HG03196 (cell line): ENCODE data around the gene SFT2D1.
"Not testable (repeated sequence)": the region's sequence is repeated elsewhere in the genome, so short reads cannot be mapped to it uniquely, and the experiment has no call there.

Experiments used
- ATAC-seq: cut with Tn5 transposase; IDR thresholded peaks from one replicate; pipeline ENCODE4 v1.9.1; 2021; ENCODE audit not compliant: unreplicated experiment

The SFT2D1 gene

DNA sequence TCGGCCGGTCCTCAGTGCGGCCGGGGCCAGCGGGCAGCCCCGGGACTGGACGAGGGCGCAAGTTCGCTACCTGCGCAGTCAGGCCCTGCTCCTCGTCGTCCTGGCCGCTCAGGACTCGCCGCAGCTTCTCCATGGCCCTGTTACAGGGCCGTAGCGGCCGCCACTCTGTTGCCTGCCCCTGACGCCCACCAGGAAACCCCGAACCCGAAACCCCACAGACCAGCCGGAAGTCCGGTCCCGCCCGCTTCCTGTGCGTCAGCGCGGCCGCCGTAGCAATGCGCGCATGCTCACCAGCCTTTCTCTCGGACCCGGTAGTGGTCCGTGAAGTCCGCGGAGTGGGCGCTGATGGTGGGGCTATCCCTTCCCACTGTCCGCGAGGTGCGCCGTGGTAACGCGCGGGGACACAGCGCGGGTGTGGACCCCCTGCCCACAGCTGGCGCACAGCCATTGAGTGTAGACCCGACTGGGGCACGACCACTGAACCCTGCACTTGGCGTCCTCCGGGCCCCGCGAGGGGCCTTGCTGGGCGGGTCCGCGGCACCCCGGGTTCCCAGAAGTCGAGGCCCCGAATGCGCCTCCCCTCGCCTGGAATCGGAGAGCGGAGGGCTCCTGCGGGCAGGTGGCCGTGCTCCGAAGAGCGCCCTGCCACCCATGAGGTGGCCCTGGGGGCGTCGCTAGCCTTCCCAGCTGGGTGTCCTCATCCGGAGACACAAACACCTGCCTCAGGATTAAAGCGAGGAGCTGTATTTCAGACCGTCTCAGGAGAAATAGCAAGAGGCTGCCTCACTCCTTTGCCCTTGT is at the start of gene SFT2D1:
SFT2D1 (minus strand) TSS at position 197 of the 801 bp plus-strand sequence; CDS start at position 133, 64 bp downstream.
- peak; percentile 93 for ATAC-seq

DNA sequence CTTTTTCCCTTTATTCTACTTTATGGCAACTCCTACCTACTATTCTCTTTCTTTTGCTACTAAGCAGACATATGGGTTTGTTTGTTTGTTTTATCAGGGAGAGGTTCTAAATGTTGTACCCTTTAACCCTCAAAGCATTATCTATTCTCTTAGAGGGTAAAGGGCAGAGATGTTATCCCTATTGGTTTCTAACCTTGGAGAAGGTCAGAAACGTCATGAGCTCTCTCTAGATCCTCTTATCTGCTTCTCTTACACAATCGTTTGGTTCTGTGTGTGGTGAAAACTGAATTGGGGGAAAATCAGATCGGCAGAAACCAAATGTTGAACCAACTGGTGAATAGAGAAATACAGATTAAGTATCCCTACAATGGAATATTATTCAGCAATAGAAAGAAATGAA is 46.8 kb upstream of the SFT2D1 start:
- no peak for ATAC-seq

DNA sequence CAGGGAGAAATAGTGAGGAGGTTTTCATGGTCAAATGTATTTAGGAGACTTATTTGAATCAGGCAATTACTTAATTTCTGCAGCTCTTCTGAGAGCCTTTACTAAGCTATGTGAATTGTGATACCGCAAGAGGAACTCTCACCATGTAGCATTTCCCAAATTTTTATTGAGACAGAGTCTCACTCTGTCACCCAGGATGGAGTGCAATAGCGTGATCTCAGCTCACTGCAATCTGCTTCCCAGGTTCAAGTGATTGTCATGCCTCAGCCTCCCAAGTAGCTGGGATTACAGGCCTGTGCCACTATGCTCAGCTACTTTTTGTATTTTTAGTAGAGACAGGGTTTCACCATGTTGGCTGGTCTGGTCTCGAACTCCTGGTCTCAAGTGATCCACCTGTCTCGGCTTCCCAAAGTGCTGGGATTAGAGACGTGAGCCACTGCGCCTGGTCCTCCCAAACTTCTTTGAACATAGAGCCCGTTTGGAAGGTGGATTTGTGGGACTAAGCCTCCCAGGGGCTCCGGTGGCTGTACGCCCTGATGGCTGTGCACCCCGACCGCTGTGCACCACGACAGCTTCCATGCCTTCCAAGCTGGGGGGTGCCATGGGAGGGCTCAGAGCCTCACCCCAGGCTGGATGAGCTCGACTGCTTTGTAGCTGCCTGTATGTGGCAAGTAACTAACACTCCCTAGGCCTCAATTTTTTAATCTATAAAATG is 46.1 kb upstream of the SFT2D1 start:
- no peak for ATAC-seq

DNA sequence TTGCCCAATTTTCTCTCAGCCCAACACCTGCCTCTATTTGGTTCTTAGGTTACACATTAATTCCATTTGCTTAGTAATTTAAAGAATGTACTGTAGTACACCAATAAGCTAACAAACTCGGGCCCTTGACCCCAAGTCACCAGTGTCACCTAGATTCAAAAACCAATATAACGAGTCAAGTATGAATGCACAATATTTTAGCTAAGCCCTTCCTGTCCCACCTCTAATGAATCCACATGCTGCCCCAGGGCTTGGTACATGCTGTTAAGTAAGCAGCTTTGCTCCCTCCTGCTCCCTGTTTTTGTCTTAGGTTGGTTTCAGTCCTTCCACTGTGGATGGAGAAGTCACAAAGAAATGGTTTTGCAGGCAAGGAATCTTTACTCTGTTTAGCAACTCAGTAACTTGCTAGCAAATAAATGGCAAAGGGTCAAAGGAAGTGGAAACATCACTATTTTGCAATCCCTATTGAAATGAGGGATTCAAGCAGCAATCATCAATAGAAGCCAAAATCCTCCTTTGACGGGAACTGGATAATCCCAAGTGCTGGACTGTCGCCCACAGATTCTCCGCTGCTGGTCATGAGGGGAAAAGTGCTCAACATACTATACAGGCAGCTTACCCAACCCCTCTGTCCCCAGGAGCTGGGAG is 45.4 kb upstream of the SFT2D1 start:
- ATAC-seq: no peak

DNA sequence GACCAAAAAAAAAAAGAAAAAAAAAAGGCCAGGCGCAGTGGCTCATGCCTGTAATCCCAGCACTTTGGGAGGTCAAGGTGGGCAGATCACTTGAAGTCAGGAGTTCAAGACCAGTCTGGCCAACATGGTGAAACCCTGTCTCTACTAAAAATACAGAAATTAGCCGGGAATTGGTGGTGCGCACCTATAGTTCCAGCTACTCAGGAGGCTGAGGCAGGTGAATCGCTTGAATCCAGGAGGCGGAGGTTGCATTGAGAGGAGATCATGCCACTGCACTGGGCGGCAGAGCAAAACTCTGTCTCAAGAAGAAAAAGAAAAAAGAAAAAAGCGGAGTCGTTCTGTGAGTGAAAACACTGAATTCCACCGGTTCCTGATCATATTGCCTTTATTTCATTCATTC is 44.8 kb upstream of the SFT2D1 start:
- ATAC-seq: not testable (repeated sequence)

DNA sequence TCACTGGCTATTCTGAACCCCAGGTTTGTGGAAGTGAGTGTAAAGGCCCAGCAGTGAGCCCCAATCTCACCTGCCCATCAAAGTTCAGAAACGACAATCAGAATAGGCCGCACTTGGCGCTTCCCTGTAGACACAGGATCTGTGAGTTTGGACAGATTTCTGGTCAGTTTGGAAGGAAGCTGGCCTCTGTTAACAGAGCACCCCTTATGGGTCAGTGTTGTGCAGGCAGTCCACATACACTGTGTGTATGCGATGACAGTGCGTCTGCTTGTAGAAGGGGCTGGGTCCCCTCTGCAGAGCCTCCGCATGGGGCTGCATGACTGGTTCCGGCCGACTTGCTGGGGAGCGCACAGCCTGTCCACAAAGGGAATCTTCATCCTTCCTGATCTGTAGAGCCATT is 43.8 kb upstream of the SFT2D1 start:
- no peak for ATAC-seq

DNA sequence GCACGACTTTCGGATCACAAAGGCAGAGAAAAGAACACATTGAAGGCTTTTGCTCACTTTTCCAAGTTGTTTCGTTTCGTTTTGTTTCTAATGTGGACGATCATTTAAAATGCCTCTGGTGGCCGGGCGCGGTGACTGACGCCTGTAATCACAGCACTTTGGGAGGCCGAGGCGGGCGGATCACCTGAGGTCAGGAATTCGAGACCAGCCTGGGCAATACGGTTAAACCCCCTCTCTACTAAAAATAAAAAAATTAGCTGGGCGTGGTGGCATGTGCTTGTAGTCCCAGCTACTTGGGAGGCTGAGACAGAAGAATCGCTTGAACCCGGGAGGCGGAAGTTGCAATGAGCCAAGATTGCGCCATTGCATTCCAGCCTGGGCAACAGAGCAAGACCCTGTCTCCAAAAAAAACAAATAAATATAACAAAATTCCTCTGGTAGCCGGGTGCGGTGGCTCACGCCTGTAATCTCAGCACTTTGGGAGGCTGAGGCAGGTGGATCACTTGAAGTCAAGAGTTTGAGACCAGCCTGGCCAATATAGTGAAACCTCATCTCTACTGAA is 41.5 kb upstream of the SFT2D1 start:
- not testable (repeated sequence) for ATAC-seq

DNA sequence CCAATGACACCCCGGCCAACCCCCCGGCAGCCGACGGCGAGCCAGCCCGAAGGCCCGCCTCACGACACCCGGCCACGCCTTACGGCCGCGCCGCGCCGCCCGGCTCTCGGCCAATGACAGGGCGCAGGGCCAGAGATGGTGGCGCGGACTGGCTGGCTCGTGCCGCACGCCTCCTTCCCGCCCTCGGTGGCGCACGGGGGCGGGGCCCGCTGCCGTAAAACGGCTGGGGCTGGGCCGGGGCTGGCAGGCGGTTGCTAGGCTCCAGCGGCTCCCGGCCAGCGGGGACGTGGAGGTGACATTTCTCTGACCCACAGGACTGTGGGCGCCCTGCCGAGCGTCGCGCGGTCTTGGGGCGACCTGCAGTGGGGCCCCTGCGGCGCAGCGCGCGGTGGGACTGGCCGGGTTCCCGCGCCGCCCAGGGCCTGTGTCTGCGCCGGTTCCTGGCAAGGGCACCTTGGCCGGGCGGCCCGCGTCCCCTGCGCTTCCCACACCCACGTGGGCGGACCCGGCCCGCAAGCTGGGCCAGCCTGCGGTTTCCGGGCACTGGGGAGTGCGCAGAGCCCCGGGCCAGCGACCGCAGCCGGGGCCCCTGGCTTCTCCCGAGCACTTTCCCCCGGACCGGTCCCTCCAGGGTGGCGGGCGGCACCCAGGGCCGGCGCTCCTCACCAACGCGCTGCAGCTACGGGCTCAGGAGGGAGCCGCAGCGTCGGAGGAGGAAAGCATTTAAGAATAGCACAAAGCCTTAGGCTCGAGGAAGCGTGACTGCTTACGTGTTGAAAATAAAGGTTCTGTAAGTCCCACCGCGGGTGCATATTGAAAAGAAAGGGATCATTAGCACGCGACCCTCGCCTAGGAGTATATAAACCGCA is 40.8 kb upstream of the SFT2D1 start, which contains the start of gene MPC1:
MPC1 (minus strand) TSS at position 8 of the 869 bp plus-strand sequence. CDS start 64 bp downstream, outside the sequence.
- ATAC-seq: peak; percentile 86

DNA sequence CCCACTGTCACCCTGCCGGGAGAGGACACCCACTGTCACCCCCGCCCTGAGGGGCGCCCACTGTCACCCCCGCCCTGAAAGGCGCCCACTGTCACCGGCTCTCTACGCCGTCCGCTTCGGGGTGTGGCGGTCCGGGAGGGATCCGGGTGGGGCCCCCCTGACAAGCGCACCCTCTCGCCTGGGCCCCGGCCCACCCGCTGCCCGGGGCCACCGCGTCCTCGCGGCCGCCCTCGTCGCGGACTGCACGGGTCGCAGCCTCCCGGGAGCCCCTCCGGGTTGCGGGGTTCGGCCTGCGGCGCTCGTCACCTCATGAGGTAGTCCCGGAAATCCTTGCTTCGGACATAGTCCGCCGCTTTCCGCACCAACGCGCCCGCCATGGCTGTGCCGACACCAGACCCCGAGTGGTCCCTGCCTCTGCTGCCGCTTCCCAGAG is 40.2 kb upstream of the SFT2D1 start:
- no peak for ATAC-seq

DNA sequence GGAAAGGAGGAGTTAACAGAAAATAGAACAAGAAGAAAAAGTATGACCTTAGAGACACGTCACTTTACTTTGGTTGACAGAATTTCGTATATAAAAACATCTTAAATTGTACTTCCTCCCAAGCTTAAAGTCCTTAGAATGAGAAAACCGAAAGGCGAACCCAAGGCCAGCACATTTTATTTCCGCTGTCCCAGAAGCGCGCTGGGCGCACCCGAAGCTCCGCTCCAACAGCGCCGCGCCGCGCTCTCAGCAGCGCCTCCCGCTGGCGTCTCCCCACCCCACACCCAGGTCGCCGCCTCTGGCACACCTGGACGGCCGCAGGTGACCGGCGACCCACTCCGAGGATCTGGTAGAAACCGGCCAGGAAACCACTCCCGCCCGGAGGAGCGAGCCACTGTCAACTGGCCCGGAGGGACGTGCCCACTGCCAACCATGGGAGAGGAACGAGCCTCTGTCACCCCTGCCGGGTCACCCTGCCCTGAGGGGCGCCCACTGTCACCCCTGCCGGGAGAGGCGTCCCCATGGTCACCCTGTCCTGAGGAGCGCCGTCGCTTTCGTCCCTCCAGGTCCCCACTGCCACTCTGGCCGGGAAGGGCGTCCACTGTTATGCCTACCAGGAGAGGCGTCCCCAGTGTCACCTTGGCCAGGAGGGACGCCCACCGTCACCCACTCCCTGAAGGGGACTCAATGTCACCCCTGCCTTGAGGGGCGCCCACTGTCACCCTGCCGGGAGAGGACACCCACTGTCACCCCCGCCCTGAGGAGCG is 39.6 kb upstream of the SFT2D1 start:
- peak; percentile 54 for ATAC-seq

DNA sequence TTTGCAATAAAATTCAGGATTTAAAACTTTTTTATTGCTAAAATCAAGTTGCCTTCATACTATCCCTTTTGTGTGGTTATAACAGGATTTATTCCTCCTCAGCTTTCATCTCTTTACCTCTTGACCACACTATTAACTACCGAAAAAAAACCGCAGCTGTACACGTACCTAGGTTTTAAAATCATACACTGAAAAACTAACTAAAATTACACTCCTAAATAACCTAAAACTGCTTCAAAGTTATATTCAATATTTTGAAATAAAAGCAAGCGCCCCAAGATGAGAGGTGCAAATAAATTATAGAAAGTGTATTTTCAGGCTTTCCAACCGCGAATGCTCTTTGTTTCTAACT is 39.0 kb upstream of the SFT2D1 start:
- no peak for ATAC-seq

DNA sequence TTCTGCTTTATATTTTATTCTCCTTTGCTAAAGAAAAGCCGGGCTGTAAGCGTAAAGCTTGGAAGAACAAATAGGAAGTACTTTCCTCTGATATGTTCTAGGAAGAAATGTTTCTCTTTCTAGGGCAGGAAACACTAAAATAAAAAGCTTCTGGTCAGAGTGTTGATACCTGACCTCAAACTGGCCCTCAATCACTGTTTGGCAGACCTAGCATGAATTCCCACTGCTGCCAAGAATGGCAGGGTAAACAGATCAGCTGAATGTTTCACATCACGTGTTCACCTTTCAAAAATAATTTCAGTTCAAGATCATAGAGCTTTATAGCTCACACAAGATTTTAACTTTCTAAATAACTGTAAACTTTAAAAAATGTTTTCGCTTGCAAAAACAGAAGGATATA is 37.5 kb upstream of the SFT2D1 start:
- ATAC-seq: no peak

DNA sequence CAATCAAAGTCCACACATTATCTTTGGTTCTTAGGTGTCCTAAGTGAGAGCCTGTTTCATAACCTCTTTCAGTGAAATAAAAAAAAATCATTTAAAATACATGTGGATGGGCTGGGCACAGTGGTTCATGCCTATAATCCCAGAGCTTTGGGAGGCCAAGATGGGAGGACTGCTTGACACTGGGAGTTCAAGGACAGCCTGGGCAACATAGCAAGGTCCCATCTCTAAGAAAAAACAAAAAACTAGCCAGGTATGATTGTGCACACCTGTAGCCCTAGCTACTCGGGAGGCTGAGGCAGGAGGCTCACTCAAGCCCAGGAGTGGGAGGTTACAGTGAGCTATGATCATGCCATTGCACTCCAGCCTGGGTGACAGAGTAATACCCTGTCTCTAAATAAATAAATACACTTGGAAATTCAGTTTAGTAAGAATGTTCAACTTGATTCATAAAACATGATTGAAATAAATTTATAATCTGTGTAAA is 36.8 kb upstream of the SFT2D1 start:
- ATAC-seq: no peak

DNA sequence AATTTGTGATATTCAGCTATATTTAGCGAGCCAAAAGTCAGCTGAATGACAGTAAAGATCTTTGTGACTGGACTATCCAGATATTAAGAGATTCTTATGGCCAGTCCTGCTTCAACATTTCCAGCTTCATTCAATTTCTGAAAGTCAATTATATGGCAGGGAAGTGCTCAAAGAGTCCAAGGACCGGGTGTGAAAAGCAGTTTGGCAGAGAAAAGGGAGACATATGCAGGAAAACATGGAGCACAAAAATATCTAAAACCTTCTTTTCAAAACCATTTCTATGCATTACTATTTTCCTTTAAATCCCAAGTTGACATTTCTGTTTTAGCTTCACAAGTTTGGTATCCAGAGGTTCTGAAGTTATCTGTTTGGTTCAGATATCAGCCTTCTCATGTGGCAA is 35.4 kb upstream of the SFT2D1 start:
- no peak for ATAC-seq

DNA sequence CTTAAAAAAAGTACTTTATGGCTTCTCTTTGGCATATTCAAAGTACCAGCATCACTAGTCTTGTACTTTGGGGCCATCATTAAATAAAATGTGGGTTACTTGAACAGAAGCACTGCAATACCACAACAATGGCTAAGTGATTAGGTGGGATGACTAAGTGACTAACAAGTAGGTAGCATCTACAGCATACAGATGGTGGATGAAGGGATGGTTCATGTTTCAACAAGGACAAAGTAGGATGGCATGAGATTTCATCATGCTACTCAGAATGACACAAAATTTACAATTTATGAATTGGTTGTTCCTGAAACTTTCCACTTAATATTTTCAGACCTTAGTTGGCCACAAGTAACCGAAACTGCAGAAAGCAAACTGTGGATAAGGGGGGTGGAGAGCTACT is 32.7 kb upstream of the SFT2D1 start:
- no peak for ATAC-seq

DNA sequence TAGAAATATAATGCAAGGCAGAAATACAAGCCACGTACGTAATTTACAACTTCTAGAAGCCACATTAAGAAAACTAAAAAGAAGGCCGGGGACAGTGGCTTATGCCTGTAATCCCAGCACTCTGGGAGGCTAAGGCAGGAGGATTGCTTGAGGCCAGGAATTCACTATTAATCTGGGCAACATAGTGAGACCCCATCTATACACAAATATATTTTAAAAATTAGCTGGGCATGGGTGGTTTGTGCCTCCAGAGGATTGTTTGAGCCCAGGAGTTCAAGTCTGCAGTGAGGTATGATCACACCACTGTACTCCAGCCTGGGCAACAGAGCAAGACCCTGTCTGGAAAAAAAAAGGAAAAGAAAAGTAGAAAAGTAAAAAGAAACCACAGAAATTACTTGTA is 28.1 kb upstream of the SFT2D1 start:
- no peak for ATAC-seq

DNA sequence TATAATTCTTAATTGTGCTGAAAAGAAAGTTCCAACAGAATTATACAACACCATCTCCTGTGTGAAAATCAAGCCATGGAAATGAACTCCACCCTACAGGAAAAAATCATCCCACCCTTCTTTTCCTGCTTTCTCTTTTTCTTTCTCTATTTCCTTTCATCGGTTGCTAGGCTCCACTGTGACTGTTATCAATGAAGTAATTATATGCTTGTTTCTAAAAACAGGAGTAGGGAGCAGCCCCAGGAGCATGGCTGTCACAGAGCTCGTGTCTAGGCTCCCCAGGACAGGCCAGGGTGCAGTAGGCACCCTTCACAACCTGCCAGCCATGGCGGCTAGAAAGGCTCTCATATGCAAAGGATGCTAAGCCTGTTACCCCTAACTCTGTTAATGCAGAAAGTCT is 27.4 kb upstream of the SFT2D1 start:
- no peak for ATAC-seq

DNA sequence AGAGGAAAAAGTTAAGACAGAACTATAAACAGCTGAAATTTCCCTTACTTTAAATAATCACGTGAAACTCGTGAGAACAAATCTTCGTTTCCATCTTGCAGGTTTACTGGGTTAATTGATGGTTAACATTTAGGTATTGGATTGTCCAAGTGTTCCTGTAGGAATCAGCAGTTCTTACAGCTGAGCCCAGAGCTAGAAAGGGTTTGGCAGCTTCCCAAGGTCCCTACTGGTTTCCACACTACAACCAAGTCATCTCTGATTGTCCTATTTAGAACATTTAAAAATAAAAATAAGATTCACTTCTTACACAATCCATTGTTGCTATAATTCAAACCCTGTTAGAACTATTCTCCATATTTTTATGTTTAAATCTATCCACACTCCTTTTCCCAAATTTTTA is 24.6 kb upstream of the SFT2D1 start:
- no peak for ATAC-seq

DNA sequence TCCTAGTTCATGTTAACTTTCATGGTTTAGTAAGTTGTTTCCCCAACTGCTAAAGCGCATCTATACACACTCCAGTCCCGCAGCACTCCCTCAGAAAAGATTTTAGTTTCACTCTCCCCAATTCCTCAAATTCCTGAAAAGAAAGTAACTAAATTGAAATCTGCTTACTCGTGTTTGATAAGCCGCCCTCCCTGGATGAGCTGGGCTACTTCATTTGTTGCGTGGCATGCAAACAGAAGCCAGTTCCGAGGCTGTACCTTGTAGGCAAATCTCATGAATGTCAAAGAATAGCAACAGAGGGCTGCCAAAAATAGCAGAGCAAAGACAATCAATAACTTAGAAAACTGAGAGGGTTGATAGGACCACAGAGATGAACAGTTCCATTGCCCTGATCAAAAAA is 23.5 kb upstream of the SFT2D1 start:
- no peak for ATAC-seq

DNA sequence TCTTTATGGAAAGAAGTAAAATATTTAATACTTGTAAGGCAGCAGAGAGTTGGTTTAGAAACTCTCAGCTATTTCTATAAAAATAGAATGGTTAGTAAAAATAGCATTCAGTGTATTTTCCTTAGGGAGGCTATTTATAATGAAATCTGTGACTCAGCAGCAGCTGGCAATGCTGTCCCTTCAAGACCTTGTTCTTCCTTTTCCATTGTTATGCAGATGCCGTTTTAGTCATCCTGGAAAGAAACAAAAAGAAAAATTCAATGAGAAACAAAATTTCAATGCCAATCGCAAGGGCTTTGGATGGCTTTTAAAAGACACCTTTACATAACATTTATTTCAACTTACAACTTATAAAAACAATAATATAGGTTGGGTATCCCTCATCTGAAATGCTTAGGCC is 22.9 kb upstream of the SFT2D1 start:
- ATAC-seq: no peak
